HepG2 (cell line): Measurements from ENCODE around the gene DDX39B. TPM values are rescaled to one million over a fixed set of nuclear protein-coding genes. Genes with fewer than 3 reads are reported as not detected.

Source experiments
- KAT7 ChIP-seq: IDR thresholded peaks from 2 replicates; pipeline ENCODE4 v1.6.1; 2018; ENCODE audit warnings: borderline replicate concordance, missing compliant biosample characterization
- NRL ChIP-seq: sonication (generic); formaldehyde crosslinking; IDR thresholded peaks from 2 replicates; pipeline ENCODE4 v1.5.0; 2020; ENCODE audit warnings: missing genetic modification reagents, mild to moderate bottlenecking, moderate library complexity, borderline replicate concordance
- PITX1 ChIP-seq: sonication (generic); formaldehyde crosslinking; IDR thresholded peaks from 2 replicates; pipeline ENCODE4 v1.5.1; 2020; ENCODE audit warnings: mild to moderate bottlenecking, missing genetic modification reagents
- PTBP1 ChIP-seq: fragments of 200-400 bp; formaldehyde crosslinking; IDR thresholded peaks from 2 replicates; pipeline ENCODE4 v1.6.1; 2018; ENCODE audit warnings: low read length, low read depth; ENCODE audit not compliant: poor library complexity, severe bottlenecking
- RBM22 ChIP-seq: fragments of 200-400 bp; formaldehyde crosslinking; optimal IDR thresholded peaks from 2 replicates; pipeline ENCODE3; 2017; ENCODE audit warnings: mild to moderate bottlenecking, low read length, moderate library complexity
- SMAD1 ChIP-seq: sonication (generic); formaldehyde crosslinking; IDR thresholded peaks from 2 replicates; pipeline ENCODE4 v1.4.0; 2020; ENCODE audit warnings: missing genetic modification reagents, low read depth, mild to moderate bottlenecking, borderline replicate concordance
- STAT5B ChIP-seq: sonication (generic); formaldehyde crosslinking; IDR thresholded peaks from 2 replicates; pipeline ENCODE4 v1.4.0; 2020; ENCODE audit warnings: missing genetic modification reagents
- TBL1XR1 ChIP-seq: fragments of 150-350 bp; IDR thresholded peaks from 2 replicates; pipeline ENCODE4 v1.6.1; 2014; ENCODE audit warnings: borderline replicate concordance, low read length; ENCODE audit not compliant: partially characterized antibody
- THYN1 ChIP-seq: sonication (generic); formaldehyde crosslinking; IDR thresholded peaks from 2 replicates; pipeline ENCODE4 v1.8.1; 2023; ENCODE audit warnings: low read depth, mild to moderate bottlenecking, moderate library complexity, missing genetic modification reagents, borderline replicate concordance
- TOPORS ChIP-seq: sonication (generic); formaldehyde crosslinking; IDR thresholded peaks from 2 replicates; pipeline ENCODE4 v1.8.0; 2023; ENCODE audit warnings: mild to moderate bottlenecking, missing genetic modification reagents
- ZNF335 ChIP-seq: sonication (generic); formaldehyde crosslinking; IDR thresholded peaks from 2 replicates; pipeline ENCODE4 v1.4.0; 2020; ENCODE audit warnings: missing genetic modification reagents
- ZNF343 ChIP-seq: sonication (generic); formaldehyde crosslinking; IDR thresholded peaks from 2 replicates; pipeline ENCODE4 v1.4.0; 2020; ENCODE audit warnings: mild to moderate bottlenecking, missing genetic modification reagents
- ZNF772 ChIP-seq: sonication (generic); formaldehyde crosslinking; IDR thresholded peaks from 2 replicates; pipeline ENCODE4 v1.5.0; 2020; ENCODE audit warnings: mild to moderate bottlenecking, missing genetic modification reagents
- ZNF775 ChIP-seq: sonication (generic); formaldehyde crosslinking; IDR thresholded peaks from 2 replicates; pipeline ENCODE4 v1.4.0; 2020; ENCODE audit warnings: missing genetic modification reagents, mild to moderate bottlenecking, moderate library complexity, borderline replicate concordance
- polyA plus RNA-seq, 8 experiments: library from polyadenylated mRNA; depleted of rRNA in 3 of 8; stranded (reverse) in 7 of 8; unstranded in 1 of 8; fragments of >200 nt; fragmentation: Illumina TruSeq in 4 of 8; extraction: Trizol in 4 of 8; gene quantifications; 2 replicates each; pipeline versions ENCODE4 v1.2.1 to v1.2.3, GENCODE V29; 2011 to 2016; ENCODE audit warnings: low read depth in 4 of 8, missing spikeins in 1 of 8, mixed read lengths in 1 of 8; ENCODE audit not compliant: insufficient read depth in 1 of 8
- total RNA-seq, 5 experiments: library from RNA; depleted of rRNA; stranded (reverse); fragments of >200 nt; fragmentation: Illumina TruSeq; extraction: Trizol; gene quantifications; 2 replicates each; pipeline ENCODE4 v1.2.3, GENCODE V29; 2016; ENCODE audit warnings: low read depth in 1 of 5
- TF ChIP-seq, protein P1 (sequence below): sonication (generic); formaldehyde crosslinking; IDR thresholded peaks from 2 replicates; pipeline ENCODE4 v1.9.0; 2022; ENCODE audit warnings: missing genetic modification reagents, mild to moderate bottlenecking, borderline replicate concordance
- TF ChIP-seq, protein P2 (sequence below): IDR thresholded peaks from 2 replicates; pipeline ENCODE4 v1.6.1; 2012; ENCODE audit warnings: low read length, improper control_type of control experiment
- TF ChIP-seq, protein P3 (sequence below): sonication (generic); formaldehyde crosslinking; IDR thresholded peaks from 2 replicates; pipeline ENCODE4 v1.5.1; 2020; ENCODE audit warnings: mild to moderate bottlenecking, missing genetic modification reagents, borderline replicate concordance

DDX39B gene
- total and polyA plus RNA-seq, 2 of the 13 experiments (the other 11 are each of a cell fraction or from before 2014, with no cell fraction given): 570 to 678 TPM

- TF ChIP-seq, protein P1, sequence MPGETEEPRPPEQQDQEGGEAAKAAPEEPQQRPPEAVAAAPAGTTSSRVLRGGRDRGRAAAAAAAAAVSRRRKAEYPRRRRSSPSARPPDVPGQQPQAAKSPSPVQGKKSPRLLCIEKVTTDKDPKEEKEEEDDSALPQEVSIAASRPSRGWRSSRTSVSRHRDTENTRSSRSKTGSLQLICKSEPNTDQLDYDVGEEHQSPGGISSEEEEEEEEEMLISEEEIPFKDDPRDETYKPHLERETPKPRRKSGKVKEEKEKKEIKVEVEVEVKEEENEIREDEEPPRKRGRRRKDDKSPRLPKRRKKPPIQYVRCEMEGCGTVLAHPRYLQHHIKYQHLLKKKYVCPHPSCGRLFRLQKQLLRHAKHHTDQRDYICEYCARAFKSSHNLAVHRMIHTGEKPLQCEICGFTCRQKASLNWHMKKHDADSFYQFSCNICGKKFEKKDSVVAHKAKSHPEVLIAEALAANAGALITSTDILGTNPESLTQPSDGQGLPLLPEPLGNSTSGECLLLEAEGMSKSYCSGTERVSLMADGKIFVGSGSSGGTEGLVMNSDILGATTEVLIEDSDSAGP (CRISPR knock-in tag): peak; percentile 95
- peak; percentile 86; the same call in 1 of the 2 replicates for TF ChIP-seq STAT5B (CRISPR knock-in tag)
- peak; percentile 50 for TF ChIP-seq TBL1XR1
- peak; percentile 92 for TF ChIP-seq ZNF343
- TF ChIP-seq SMAD1: peak; percentile 89; the same call in 1 of the 2 replicates
- TF ChIP-seq, protein P2, sequence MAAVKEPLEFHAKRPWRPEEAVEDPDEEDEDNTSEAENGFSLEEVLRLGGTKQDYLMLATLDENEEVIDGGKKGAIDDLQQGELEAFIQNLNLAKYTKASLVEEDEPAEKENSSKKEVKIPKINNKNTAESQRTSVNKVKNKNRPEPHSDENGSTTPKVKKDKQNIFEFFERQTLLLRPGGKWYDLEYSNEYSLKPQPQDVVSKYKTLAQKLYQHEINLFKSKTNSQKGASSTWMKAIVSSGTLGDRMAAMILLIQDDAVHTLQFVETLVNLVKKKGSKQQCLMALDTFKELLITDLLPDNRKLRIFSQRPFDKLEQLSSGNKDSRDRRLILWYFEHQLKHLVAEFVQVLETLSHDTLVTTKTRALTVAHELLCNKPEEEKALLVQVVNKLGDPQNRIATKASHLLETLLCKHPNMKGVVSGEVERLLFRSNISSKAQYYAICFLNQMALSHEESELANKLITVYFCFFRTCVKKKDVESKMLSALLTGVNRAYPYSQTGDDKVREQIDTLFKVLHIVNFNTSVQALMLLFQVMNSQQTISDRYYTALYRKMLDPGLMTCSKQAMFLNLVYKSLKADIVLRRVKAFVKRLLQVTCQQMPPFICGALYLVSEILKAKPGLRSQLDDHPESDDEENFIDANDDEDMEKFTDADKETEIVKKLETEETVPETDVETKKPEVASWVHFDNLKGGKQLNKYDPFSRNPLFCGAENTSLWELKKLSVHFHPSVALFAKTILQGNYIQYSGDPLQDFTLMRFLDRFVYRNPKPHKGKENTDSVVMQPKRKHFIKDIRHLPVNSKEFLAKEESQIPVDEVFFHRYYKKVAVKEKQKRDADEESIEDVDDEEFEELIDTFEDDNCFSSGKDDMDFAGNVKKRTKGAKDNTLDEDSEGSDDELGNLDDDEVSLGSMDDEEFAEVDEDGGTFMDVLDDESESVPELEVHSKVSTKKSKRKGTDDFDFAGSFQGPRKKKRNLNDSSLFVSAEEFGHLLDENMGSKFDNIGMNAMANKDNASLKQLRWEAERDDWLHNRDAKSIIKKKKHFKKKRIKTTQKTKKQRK: no peak
- TF ChIP-seq ZNF335 (CRISPR knock-in tag): peak; percentile 99
- peak; percentile 45 for TF ChIP-seq RBM22
- TF ChIP-seq TOPORS (CRISPR knock-in tag): no peak; the same call in 1 of the 2 replicates
- no peak for TF ChIP-seq THYN1 (CRISPR knock-in tag)
- TF ChIP-seq, protein P3, sequence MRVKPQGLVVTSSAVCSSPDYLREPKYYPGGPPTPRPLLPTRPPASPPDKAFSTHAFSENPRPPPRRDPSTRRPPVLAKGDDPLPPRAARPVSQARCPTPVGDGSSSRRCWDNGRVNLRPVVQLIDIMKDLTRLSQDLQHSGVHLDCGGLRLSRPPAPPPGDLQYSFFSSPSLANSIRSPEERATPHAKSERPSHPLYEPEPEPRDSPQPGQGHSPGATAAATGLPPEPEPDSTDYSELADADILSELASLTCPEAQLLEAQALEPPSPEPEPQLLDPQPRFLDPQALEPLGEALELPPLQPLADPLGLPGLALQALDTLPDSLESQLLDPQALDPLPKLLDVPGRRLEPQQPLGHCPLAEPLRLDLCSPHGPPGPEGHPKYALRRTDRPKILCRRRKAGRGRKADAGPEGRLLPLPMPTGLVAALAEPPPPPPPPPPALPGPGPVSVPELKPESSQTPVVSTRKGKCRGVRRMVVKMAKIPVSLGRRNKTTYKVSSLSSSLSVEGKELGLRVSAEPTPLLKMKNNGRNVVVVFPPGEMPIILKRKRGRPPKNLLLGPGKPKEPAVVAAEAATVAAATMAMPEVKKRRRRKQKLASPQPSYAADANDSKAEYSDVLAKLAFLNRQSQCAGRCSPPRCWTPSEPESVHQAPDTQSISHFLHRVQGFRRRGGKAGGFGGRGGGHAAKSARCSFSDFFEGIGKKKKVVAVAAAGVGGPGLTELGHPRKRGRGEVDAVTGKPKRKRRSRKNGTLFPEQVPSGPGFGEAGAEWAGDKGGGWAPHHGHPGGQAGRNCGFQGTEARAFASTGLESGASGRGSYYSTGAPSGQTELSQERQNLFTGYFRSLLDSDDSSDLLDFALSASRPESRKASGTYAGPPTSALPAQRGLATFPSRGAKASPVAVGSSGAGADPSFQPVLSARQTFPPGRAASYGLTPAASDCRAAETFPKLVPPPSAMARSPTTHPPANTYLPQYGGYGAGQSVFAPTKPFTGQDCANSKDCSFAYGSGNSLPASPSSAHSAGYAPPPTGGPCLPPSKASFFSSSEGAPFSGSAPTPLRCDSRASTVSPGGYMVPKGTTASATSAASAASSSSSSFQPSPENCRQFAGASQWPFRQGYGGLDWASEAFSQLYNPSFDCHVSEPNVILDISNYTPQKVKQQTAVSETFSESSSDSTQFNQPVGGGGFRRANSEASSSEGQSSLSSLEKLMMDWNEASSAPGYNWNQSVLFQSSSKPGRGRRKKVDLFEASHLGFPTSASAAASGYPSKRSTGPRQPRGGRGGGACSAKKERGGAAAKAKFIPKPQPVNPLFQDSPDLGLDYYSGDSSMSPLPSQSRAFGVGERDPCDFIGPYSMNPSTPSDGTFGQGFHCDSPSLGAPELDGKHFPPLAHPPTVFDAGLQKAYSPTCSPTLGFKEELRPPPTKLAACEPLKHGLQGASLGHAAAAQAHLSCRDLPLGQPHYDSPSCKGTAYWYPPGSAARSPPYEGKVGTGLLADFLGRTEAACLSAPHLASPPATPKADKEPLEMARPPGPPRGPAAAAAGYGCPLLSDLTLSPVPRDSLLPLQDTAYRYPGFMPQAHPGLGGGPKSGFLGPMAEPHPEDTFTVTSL (CRISPR knock-in tag): peak; percentile 63; the same call in 1 of the 2 replicates
- peak; percentile 62 for TF ChIP-seq ZNF772 (CRISPR knock-in tag)
- peak; percentile 92 for TF ChIP-seq PITX1
- TF ChIP-seq KAT7 (CRISPR knock-in tag): peak; percentile 78
- TF ChIP-seq PTBP1: no peak
- TF ChIP-seq NRL (CRISPR knock-in tag): peak; percentile 93
- TF ChIP-seq ZNF775 (CRISPR knock-in tag): no peak
Observed at GRCh38 chr6:31541658-31542521, at the start of gene DDX39B (continued).
